Effector CD4-positive, alpha-beta T cell (primary cell): ENCODE measurements around the gene CHST15.
"Not testable (repeated sequence)": the region's sequence is repeated elsewhere in the genome, so short reads cannot be mapped to it uniquely, and the experiment has no call there.

ENCODE experiments used
- DNase-seq: peaks from one replicate; pipeline ENCODE4 v3.0.0-alpha.2; 2020

The CHST15 gene

DNA sequence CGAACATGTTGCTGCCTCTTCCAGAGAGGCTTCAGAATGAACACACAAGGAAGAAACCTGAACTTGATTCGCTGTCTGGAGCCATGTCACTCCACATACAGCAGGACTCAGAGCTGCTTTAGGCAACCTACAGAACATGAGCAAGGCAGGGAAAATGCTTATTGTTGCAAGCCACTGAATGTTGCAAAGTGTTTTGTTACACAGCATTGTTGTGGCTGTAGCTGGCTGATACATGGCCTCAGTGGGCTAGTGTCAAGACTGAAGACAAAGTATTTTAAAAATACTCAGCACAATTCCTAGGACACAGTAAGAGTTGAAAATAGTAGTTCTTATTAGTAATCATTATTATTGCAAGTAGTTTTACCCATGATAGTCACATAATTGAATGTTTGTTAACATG, 3.1 kb upstream of the CHST15 start:
- DNase-seq, result no peak

DNA sequence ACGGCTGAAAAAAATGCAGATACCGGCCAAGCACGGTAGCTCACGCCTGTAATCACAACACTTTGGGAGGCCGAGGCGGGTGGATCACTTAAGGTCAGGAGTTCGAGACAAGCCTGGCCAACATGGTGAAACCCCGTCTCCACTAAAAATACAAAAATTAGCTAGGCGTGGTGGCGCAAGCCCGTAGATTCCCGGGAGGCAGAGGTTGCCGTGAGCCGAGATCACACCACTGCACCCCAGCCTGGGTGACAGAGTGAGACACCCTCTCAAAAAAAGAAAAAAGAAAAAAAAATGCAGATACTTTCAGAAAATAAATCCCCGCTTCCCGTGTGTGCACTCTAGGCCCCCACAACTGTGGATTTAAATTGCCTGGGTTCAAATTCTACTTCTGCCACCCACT, 2.4 kb upstream of the CHST15 start:
- DNase-seq, result not testable (repeated sequence)

GRCh38 chr10:124095096-124095495, 1.7 kb upstream of the CHST15 start:
- DNase-seq, result no peak

DNA sequence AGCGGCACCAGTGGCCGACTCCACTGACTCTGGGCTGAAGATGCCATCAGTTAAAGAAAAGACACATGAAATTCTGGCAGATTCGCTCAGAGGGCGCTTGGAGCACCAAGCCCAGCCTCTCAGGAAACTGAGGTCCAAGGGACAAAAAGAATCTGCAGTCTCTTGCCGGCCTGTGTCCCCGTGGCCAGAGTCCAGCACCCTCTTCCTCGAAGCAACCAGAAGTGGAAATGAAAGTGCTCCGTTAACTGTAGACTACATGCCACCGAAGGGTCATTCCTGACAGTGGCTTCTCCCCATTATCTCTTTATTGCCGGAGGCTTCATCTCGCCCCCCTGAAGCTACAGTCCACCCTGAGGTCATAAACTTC, 1.0 kb upstream of the CHST15 start:
- DNase-seq, result no peak

DNA sequence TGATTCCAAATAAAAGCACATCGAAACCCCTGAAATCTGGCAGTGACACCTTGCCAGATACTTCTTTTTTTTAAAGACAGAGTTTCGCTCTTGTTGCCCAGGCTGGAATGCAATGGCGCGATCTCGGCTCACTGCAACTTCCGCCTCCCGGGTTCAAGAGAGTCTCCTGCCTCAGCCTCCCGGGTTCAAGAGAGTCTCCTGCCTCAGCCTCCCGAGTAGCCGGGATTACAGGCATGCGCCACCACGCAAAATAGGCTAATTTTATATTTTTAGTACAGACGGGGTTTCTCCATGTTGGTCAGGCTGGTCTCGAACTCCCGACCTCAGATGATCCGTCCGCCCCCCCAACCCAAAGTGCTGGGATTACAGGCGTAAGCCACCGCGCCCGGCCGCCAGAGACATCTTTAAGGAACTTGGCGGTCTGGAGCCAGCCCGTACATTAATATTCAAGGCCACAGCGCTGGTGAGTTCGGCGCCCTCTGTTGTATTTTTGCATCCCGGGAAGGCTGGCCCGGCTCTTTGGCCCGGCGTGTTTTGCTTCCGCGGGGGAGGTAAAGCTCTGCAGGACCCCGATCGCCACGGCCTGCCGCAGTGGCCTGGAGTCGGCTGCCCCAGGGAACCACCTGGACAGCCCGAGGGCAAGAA, 498 bp upstream of the CHST15 start:
- DNase-seq, result not testable (repeated sequence)

GRCh38 chr10:124092250-124092859, 1.0 kb downstream of the CHST15 start:
- no peak for DNase-seq

DNA sequence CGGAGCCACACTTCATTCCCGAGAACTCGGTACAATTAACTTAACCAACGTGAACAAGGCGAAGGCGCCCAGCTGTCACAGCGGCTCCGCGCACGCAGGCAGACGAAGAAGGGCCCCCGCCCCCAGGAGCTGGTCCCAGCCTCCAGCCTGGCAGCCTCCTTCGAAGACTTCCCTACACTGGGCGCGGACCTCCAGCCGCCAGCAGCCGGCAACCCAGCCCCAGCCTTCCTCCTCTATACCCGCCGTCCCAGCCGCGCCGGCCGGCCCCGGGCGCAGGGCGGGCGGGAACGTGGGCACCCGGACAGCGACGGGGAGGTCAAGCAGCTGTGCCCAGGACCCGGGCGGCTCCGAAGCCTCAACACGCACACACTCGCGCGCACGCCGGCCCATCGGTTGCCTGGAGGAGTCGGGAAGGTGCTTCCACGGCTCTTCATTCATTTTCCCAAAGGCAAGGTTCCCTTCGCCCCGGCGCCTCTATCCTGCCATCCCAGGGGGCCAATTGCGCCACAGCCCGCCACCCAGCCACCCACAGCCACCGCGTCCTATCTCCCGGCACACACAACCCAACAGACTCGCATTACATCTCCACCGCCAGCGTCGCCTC, 1.6 kb downstream of the CHST15 start:
- DNase-seq, result no peak

DNA sequence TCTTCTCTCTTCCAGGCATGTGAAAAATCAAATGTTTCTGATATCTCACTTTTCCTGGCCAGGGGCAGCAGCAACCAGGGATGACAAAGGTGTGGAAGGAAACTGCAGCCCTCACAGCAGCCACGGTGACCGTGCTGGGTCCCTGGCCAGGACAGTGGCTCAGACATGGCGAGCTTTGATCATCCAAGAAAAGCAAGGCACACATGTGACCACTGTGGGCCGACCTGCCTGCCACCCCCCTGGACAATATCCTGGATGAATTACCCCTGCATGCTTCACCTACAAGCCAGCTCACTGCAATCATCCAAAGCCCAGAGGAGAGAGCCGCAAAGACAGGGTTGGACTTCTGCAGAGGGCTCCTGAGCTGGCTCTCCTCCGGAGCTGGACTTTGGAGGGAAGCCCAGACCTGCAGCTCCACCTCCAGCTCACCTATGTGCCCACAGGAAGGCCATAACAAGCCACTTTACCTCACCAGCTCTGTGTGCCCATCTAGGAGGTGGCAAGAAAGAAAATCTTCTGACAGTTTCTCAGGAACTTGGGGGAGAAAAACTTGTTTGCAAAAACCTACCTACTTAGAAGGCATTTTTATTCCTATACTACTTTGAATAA, 2.7 kb downstream of the CHST15 start:
- no peak for DNase-seq

- DNase-seq, result no peak
These were observed 3.5 kb downstream of the CHST15 start for GRCh38 chr10:124089859-124090258.

DNA sequence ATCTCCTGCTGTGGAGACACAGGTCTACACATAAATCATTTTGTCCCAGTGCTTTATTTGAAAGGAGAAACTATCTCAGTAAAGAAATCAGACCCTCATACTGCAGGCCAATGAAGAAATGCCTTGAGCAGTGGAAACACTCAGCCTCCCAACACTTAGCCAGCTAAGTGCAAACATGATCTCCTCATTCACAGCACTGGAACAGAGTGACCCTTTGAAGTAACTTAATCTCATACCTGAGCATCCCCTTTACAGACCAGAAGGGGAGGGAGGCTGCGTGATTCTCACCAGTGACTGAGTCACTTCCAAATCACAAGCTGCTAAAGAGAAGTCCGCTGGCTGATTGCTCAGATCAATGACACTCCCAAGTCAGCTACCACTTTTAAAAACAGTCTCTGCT, 4.5 kb downstream of the CHST15 start:
- no peak for DNase-seq

- no peak for DNase-seq
These were observed 5.4 kb downstream of the CHST15 start for GRCh38 chr10:124087672-124088634.

GRCh38 chr10:124086787-124087671, 6.4 kb downstream of the CHST15 start:
- no peak for DNase-seq

- DNase-seq, result no peak
These were observed 7.2 kb downstream of the CHST15 start for GRCh38 chr10:124086097-124086710.

DNA sequence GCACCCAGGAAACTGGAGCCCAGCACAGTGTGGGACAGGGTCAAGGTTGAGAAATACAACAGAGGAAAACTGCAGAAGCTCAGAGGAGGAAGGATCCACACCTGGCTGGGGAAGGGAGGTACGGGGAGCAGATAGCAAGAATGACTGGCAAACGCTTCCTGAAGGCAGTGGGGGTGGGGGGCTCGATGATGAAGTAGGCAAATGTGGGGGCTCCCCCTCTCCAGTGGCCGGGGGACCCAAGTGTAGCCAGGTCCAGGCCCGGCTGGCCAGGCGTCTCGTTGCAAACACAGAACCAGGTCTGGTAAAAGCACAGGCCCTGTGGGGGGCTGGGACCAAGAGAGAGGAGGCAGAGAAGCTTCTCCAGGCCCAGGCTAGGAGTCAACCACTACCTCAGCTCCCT, 7.7 kb downstream of the CHST15 start:
- DNase-seq, result no peak

DNA sequence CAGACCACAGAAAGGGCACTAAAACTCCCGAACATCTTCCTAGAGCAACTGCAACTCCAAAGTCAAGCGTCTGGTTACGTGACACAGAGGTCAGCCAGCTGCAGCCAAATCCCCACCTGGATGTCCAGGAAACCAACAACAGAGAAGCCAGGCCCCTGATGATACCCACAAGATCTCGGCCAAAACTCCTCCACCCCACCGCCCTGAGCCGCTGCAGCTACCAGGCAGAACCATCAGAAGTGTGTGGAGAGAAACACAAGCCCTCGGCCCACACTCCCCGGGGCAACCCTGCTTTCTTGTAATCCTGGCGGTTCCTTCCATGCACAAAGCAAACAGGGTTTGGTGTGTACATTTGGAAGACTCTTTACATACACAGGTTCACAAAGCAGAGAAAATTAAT, 8.7 kb downstream of the CHST15 start:
- DNase-seq, result no peak

DNA sequence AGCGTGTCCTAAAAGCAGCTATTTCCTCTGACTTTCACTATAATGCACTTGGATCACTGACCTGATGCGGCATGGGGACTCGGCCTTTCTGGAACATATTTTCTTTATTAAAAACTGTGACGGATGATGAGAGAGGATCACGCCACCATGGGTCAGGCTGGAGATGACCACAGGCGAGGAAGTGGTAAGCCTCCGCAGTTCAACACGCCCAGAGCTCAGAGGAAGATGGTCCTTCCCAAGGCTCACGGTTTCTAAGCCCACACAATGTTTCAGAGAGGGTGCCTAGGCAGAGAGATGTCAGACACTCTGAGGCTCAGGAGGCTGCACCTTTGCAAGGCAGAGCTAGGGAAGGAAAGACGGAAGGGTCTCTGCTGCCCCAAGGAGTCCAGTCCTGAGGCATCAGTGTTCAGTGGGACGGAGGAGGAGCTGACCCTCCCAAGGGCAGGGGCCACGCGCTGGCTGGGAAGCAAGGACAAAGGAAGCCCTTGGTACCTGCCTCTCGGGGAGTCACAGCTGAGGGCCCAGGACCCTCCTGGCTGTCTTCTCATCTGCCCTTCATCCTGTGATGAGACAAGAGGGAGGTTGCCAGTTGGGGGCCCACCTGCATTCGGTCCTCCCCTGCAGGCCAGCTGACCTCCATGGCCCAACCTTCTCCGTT, 9.5 kb downstream of the CHST15 start:
- DNase-seq, result no peak

DNA sequence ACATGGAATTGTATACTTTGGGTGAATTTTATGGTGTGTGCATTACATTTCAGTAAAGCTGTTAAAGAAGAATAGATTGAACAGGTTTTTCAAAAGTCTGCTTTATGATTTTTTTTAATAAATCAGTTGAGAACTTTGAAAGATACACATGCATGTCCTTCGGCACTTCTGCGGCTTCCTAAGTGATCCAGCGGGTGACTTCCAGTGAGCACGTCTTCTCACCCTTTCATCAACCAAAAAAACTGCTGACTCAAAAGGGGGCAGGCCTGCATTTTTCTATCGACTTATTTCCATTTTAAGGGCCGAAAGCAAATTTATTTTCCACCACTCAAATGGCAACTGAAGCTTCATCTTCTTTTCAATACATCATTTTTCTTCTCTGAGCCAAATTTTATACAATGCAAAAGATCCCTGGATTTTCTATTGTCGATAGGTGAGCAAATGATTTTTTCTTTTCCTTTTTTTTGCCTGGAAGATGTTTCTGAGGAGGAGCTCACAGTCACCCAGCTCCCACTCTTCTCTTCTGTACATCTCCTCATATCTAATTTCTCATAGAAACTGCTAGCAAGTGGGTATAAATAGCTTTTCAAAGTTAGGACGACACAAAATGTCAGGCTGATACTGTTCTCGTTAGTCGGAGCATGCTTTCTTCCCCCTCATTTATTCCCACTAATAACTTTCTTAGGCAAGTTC, 10.2 kb downstream of the CHST15 start:
- DNase-seq, result no peak

DNA sequence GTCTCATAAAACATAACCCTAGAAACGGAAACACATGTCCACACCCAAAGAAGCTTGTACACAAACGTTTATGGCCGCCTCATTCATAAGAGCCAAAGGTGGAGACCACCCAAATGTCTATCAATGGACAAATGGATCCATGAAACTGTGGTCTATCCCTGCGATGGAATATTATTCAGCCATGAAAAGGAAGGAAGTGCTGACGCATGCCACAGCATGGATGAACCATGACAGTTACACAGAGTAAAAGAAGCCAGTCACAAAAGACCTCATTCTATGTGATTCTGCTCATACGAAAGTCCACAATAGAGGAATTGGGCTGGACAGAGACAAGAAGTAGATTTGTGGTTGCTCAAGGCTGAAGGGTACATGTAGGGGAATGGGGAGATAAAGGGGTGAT, 10.8 kb downstream of the CHST15 start:
- no peak for DNase-seq

GRCh38 chr10:124081547-124082140, 11.8 kb downstream of the CHST15 start:
- no peak for DNase-seq

- no peak for DNase-seq
These were observed 13.5 kb downstream of the CHST15 start for GRCh38 chr10:124079864-124080263.
